Measurements from ENCODE around the gene ALAS2.

DNA sequence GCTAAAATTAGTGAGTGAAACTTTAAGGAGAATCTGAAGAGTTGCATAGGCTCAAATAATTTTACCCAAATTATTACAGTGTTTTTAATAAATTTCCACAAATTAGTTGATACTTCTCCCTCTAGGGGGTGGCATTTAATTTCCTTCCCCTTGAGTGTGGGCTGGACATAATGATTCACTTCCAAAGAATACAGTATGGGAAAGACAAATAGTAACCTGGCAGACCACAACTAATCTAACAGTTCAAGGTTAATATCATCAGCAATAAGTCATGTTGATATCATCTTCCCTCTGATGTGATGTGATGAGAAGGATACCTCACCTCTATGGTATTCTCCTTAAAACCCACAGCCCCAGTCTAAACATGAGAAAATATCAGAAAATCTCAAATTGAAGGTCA, 52.3 kb downstream of the ALAS2 start:
- TF ChIP-seq, protein P1, sequence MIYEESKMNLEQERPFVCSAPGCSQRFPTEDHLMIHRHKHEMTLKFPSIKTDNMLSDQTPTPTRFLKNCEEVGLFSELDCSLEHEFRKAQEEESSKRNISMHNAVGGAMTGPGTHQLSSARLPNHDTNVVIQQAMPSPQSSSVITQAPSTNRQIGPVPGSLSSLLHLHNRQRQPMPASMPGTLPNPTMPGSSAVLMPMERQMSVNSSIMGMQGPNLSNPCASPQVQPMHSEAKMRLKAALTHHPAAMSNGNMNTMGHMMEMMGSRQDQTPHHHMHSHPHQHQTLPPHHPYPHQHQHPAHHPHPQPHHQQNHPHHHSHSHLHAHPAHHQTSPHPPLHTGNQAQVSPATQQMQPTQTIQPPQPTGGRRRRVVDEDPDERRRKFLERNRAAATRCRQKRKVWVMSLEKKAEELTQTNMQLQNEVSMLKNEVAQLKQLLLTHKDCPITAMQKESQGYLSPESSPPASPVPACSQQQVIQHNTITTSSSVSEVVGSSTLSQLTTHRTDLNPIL (CRISPR knock-in tag; IDR thresholded peaks at IDR 0.05; ENCODE audit: low read depth), result 0 out of 2 replicates have a peak, but pooled peaks have one; percentile 24
- TF ChIP-seq, protein P2, sequence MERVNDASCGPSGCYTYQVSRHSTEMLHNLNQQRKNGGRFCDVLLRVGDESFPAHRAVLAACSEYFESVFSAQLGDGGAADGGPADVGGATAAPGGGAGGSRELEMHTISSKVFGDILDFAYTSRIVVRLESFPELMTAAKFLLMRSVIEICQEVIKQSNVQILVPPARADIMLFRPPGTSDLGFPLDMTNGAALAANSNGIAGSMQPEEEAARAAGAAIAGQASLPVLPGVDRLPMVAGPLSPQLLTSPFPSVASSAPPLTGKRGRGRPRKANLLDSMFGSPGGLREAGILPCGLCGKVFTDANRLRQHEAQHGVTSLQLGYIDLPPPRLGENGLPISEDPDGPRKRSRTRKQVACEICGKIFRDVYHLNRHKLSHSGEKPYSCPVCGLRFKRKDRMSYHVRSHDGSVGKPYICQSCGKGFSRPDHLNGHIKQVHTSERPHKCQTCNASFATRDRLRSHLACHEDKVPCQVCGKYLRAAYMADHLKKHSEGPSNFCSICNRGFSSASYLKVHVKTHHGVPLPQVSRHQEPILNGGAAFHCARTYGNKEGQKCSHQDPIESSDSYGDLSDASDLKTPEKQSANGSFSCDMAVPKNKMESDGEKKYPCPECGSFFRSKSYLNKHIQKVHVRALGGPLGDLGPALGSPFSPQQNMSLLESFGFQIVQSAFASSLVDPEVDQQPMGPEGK (CRISPR knock-in tag; IDR thresholded peaks at IDR 0.05; ENCODE audit: borderline replicate concordance), result no peak
- TF ChIP-seq BACH2 (CRISPR knock-in tag; IDR thresholded peaks at IDR 0.05; ENCODE audit: borderline replicate concordance), result no peak
- TF ChIP-seq ZNF70 (CRISPR knock-in tag; IDR thresholded peaks at IDR 0.05), result no peak
- no peak for TF ChIP-seq ZNF8 (CRISPR knock-in tag; IDR thresholded peaks at IDR 0.05)
- TF ChIP-seq RARB (CRISPR knock-in tag; IDR thresholded peaks at IDR 0.05), result no peak
- no peak for TF ChIP-seq TCF4 (CRISPR knock-in tag; IDR thresholded peaks at IDR 0.05; ENCODE audit: borderline replicate concordance)
- no peak for TF ChIP-seq OSR1 (CRISPR knock-in tag; IDR thresholded peaks at IDR 0.05)
- no peak for TF ChIP-seq ARNTL (CRISPR knock-in tag; IDR thresholded peaks at IDR 0.05; ENCODE audit: borderline replicate concordance, low read depth)
- no peak for TF ChIP-seq ZFP3 (CRISPR knock-in tag; IDR thresholded peaks at IDR 0.05)
- no peak for TF ChIP-seq GLIS3 (CRISPR knock-in tag; IDR thresholded peaks at IDR 0.05)
